Activated CD4-positive, alpha-beta T cell treated with anti-CD3 and anti-CD28 coated beads, Interleukin-2, amount 50 U/mL, for 16 hours (primary cell): Measurements from ENCODE around the gene PALD1.

Experiments used
- DNase-seq: peaks from one replicate; pipeline ENCODE4 v3.0.0-alpha.2; 2020

The PALD1 gene

DNA sequence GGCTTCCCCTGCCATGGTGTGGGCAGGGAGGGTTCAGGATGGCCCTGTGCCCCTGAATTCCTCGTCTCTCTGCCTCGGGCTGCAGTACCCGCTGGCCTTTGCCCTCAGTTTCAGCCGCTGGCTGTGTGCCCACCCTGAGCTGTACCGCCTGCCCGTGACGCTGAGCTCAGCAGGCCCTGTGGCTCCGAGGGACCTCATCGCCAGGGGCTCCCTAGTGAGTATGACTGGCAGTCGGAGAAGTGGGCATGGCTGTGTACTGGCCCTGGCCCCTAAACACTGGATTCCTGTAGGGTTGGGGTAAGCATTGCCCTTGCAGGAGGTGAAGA is 59.6 kb downstream of the PALD1 start:
- no peak for DNase-seq

DNA sequence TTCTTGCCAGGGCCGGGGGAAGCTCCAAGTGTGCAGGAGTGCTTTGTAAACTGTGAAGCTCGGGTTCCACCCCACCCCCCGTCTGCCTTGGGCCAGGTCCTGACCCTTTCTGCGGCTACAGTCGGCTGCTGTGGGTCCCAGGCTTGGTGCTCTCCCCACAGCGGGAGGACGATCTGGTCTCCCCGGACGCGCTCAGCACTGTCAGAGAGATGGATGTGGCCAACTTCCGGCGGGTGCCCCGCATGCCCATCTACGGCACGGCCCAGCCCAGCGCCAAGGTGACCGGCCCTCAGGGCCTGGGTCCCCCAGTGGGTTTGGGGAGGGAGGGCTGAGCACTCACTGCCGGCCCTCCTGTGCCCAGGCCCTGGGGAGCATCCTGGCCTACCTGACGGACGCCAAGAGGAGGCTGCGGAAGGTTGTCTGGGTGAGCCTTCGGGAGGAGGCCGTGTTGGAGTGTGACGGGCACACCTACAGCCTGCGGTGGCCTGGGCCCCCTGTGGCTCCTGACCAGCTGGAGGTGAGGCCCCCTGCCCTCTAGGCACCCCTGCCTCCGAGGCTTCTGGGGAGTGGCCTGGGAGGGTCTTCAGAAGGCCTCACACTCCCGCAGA is 60.3 kb downstream of the PALD1 start:
- DNase-seq = no peak

DNA sequence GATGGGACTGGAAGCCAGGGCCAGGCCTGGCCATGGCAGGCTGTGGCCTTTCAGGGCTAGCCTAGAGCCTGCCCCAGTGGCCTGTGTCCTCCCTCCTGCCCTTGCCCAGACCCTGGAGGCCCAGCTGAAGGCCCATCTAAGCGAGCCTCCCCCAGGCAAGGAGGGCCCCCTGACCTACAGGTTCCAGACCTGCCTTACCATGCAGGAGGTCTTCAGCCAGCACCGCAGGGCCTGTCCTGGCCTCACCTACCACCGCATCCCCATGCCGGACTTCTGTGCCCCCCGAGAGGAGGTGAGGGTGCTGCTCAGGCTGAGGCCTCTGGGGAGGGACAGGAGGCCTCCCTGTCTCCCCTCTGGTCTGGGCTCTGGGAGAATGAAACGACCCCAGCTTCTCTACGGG is 60.9 kb downstream of the PALD1 start:
- DNase-seq = no peak

DNA sequence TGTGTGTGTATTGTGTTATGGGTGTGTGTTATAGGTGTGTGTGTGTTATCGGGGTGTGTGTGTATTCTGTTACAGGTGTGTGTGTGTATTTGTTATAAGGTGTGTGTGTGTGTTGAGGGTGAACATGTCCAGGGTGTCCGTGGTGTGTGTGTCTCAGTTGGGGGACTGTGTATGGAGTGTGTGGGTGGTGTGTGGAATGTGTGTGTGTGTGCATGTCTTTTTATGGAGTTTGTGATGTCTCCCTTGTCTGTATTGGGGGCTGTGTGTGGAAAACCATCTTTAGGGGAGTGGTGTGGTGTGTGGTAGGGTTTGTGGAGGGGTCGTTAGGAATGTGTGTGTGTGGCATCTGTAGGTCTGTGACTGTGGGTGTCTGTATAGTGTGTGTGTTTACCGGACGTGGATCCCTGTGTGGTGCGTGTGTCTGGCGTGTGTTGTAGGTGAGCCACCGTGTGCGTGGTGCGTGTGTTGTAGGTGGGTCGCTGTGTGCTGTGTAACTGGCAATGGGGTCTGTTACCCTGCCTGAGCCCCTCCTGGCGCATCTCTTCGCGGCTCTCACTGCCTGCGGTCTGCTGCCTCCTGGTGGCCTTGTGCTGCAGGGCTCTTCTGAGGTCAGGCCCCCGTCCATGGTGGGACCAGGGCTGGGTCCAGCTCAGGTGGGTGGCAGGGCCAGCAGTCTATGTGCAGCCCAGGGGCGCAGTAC is 61.7 kb downstream of the PALD1 start:
- DNase-seq = no peak

DNA sequence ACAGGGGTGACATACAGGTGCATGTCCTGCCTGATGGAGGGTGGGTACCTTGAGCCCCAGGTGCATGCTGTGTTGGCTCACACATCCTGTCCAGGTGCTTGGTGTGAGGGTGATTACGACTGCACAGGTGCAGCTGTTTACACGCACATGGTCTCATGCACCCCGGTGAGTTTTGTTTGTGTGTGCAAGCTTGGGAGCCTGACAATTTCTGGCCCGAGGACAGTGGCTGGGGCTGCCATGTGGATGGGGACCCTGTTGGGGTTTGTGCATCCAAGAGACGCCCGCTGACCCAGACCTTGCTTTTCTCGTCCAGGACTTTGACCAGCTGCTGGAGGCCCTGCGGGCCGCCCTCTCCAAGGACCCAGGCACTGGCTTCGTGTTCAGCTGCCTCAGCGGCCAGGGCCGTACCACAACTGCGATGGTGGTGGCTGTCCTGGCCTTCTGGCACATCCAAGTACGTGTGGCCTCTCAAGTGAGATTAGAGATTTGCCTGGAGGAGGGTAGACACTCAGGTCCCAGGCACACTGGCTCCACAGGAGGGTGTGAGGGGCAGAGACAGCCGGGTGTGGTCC is 62.3 kb downstream of the PALD1 start:
- DNase-seq = no peak

DNA sequence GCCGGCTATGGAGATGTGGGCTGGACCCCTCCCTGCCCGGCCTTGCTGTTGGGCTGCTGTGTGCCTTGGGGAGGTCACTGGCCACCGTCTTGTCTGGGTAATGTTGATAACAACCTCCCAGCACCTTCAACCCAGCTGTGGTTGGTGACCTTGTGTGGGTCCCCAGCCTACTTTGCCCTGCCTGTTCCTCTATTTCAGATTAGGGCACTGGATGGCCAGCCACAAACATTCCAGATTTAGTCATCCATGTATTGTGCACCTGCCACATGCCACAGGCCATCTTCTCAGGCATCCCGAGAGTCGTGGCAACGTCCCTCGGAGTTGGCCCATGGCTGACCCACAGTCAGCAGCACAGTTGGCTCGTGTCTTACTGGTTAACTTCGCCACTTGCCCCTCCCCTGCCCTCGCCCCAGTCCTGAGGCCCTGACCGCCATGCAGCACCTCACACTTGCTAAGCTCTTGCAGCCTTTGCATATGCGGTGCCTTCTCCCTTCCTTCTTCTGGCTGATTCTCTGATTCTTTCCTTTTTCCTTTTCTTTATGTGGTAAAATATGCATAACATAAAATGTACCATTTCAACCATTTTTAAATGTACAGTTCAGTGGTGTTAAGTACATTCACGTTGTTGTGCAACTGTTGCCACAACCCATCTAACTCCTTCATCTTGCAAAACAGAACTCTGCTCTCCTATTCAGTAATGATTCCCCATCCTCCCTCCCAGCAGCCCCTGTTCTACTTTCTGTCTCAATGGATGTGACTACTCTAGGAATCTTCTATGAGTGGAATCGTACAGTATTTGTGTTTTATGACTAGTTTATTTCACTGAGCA is 63.4 kb downstream of the PALD1 start:
- DNase-seq = no peak

DNA sequence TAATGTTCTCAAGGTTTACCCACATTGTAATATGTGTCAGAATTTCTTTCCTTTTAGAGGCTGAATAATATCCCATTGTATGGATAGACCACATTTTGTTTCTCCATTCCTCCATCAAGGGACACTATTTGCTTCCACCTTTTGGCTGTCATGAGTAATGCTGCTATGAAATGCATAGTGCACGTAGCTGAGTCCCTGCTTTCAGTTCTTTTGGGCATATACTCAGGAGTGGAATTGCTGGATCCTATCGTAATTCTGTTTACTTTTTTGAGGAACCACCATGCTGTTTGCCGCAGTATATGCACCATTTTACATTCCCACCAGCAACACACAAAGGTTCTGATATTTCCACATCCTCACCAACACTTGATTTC is 64.0 kb downstream of the PALD1 start:
- DNase-seq = no peak

DNA sequence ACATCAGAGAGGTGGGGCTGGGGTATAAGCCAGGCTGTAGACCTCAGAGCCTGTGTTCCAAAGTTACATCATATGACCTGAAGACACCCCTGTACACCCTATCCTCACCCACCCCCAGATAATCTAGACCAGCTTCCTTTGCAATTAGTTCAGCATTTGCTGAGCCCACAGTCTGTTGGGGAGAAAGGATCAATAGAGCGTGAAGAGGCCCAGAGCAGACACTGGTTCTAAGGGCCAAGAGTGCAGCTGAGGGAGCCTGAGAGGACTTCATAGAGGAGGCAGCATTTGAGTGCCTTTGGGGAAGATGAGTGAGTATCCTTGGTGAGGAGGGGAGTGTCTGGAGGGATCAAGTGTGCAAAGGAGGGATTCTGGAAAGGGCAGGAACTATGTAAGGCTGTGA is 65.3 kb downstream of the PALD1 start:
- no peak for DNase-seq

DNA sequence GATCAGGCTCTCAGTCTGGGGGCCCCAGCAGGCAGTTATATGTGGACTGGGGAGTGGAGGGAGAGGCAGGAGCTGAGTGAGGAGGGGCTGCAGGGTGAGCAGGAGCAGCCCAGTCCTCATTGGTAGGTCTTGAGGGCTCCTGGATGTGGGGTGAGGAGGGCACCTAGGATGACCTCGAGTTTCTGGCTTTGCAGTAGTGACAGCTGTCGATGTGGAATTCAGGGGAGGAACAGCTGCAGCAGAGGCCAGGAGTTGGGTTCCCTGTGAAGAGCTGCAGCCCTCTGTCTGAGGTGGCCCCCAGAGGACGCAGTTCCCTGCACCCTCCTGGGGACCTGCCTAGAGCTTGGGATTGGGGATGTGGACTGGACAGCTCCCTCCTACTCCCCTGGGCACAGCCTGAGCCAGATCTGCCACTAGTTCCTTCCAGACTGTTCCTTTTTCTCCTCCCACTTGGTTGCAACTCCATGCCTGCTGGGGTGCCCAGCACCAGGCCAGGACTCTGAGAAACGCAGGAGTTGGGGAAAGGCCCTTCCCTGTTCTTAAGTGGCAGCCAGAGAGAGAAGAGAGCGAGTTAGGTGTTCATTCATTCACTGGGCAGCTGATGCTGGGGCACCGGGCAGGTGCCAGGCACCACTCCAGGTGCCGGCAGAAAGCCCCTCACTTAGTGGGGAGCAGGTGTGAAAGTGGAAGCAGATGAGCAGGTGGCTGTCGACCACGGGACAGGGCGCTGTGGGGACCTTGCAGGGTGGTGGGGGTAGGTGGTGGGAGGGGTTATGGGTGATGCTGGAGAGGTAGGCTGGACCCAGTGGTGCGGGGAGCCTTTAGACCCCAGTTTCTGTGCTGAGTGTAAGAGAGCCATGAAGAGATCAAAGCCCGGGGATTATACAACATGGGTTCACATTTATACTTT is 66.1 kb downstream of the PALD1 start:
- DNase-seq = no peak

DNA sequence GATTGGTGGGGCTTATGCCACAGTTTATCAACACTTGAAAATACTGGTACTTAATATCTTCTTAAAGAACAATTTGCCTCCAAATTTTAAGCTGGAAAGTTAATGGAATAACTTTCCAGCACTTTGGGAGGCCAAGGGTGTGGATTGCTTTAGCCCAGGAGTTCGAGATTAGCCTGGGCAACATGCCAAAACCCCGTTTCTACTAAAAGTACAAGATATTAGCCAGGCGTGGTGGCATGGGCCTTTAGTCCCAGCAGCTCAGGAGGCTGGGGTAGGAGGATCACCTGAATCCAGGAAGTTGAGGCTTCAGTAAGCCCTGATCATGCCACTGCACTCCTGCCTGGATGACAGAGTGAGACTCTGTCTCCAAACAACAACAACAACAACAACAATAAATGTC is 68.0 kb downstream of the PALD1 start:
- DNase-seq = no peak

DNA sequence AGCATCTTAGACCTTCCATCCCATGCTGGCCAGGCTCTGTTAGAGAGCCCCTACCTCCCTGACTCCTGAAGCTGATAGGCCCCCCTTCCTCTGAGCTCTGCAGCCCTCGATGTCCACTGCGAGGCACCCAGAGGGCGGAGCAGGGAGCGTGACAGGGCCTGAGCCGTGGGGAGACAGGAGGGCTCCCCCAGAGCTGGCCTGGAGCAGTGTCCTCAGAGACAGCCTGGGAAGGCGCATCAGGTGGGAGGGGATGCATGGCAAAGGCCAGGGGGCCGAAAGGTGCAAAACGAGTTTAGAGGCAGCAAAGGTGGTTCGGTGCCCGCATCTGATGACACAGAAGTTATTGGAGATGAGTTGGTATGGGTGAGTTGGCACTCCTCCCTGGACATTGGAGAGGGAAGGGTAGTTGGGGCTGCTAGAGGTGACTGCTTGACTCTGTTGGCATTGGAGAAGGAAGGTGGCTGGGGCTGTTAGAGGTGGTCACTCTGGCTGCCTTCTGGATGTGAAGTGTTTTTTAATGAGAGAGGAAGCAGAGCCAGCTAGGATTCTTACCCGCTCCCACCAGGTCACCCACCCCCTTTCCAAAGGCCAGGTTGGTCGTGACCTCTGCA is 70.9 kb downstream of the PALD1 start:
- no peak for DNase-seq

DNA sequence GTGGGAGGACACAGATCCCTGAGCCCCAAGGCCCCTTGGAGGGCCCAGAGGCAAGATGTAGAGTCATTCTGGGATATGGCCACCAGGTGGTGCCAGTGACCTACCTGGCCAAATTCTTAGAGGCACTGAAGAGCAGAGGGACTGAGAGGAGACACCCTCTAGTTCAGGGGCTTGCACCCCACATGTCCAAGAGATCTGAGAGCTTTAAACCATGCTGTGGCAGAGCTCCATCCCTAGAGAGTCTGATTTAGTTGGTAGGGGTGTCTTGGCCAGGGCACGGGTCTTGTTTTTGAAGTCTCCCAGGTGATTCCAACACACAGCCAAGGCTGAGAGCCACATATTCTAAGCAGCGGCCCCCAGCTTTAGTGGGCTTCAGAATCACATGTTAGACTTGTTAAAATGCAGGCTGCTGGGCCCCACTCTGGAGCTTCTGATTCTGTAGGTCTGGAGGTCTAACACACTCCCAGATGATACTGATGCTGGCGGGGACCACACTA is 71.4 kb downstream of the PALD1 start:
- DNase-seq = peak; percentile 69

DNA sequence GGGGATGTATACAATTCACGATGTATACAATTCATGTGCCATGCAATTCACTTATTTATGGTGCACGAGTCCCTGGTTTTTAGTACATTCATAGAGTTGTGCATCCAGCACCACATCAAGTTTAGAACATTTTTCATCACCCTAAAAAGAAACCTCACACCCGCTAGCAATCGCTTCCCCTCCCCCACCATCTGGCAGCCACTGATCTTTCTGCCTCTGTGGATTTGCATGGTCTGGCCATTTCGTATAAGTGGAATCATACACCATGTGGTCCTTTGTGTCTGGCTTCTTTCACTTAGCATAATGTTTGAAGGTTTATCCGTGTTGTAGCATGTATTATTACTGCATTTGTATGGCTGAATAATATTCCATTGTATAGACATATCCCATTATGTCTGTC is 71.9 kb downstream of the PALD1 start:
- no peak for DNase-seq

DNA sequence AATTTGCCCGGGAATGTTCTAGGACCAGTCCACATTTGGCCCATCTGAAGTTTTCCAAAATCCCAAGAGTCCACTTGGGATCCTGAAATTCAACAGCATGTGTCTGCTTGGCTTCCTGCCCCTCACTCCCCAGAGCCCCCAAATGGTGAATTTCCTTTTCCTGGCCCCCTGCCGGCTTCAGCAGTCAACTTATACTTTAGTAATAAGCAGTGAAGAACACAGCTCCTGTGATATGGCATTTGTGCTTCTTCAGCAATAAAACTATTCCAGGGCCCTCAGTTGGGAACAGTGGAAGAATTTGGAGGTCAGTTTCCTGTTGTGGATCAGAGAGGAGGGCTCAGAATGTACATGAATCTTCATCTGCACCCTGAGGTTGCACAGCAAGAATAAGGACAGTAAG is 72.9 kb downstream of the PALD1 start:
- no peak for DNase-seq

DNA sequence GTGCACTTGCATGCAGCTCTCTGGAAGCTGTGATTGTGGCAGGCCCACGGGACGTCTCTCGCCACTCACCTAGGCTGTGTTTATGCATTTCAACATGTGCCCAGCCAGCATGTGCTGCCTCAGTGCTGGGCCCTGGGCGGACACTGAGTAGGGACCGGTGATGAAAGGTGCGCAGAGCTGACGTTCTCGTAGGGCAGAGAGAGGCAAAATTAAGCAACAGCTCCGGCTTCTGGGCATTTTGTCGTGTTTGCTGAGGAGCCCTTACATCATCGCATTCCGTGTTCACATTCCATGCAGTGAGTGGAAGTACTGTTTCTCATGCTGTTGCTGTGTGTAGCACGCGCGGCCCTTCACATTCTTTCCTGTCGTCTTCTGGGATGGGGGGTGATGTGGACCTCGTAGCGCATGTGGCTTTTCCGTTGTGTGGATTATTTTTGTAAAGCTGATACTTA is 73.4 kb downstream of the PALD1 start:
- DNase-seq = no peak

DNA sequence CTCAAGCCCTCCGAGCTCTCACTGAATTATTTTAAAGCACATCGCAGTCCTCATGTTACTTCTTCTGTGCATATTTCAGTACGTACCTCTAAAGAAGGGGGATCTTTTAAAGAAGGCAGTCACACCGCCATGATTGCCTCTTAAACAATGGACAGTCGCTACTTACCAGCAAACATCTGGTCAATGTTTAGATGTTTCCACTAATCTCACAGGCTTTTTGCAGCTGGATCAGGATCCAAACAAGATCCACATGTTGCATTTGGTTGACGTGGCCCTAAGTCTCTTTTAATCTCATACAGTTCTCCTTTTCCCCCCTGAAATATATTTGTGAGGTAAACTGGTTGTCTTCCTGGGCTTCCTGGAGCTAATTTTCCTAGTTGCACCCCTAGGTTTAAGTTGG is 74.0 kb downstream of the PALD1 start:
- DNase-seq = no peak

DNA sequence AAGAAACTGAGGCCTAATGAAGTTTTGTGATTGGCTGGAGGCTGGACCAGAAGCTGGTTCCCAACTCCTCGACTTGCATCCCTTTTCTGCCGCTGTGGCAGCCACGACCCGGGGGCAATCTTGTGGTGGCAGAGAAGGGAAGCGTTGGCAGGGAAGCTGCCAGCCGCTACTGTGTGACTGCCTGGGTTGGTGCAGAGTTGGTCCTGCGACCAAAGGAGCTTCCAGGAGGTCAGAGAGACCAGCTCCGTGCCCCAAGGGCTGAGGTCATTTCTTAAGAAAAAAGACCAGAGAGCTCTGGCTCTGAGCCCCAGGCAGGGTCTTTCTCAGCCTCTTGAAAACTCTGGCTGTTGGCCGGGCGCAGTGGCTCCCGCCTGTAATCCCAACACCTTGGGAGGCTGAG is 76.8 kb downstream of the PALD1 start:
- no peak for DNase-seq

DNA sequence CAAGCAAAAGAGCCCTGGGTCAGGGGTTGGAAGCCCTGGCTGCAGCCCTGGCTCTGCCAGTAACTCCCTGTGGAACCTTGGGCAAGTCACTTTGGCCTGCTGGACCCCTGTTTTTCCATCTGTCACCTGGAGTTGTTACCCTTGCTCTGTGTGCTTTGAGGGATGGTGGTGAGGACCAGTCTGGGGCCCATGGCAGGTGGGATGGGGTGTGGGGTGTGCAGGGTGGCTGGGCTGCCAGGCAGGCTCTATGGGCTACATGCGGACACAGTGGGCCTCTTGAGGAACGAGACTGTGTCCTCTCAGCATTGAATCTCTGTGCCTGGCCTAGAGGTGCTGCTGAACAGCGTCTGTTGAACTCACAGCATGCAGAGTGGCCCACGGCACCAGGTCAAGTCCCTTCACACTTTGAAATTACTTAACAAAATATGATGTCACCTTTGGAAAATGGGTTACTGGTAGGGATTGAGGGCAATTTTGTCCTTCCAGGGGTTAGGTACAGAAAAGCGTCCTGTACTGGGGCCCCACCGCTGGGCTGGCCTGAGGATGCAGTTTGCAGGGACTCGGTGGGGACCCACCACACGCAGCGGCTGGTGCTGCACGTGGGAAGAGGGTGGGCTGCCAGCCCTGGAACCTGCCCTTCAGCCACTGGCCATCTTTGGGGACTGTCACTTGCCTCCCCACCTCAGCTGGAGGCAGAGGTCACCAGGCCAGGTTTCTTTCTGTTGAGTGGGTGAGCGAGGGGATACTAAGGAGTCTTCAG is 78.7 kb downstream of the PALD1 start:
- DNase-seq = no peak

DNA sequence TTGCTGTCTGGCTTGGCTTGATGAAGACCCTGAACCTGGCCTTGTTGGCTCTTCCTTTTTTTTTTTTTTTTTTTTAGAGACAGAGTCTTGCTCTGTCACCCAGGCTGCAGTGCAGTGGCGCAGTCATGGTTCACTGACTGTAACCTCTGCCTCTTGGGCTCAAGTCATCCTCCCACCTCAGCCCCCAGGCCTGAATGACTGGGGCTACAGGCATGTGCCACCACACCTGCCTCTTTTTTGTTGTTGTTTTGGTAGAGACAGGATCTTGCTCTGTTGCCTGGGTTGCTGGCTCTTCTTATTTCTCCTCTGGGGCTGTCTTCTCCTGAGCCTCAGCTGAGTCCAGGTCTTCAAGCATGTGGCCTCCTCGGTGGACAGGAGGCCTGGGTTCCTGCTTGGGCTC is 79.3 kb downstream of the PALD1 start:
- no peak for DNase-seq

DNA sequence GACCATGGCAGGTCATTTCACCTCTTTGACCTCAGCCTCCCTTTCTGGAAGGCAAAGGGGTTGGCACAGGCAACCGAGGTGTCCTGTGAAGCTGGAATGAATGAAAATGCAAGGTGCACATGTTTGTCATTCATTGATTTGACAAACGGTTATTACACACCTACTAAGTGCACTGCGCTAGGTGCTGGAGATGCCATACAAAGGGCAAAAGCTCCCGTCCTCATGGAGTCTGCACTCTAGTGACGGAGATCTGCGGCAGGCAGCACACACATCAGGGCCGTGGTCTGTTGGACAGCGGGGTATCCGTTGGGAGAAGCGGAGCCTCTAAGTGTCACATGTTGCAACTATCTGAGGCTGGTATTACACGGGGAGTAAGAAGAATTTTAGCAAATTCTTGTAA is 79.7 kb downstream of the PALD1 start:
- no peak for DNase-seq
